GM04504 (cell line): ENCODE measurements around the gene TUBA3E.
"Not testable (repeated sequence)": the region's sequence is repeated elsewhere in the genome, so short reads cannot be mapped to it uniquely, and the experiment has no call there.

Source experiments
- DNase-seq: peaks from one replicate; pipeline ENCODE4 v3.0.0-alpha.2; 2012; ENCODE audit warnings: low read depth

TUBA3E gene

GRCh38 chr2:130162486-130162885 is 35.8 kb downstream of the TUBA3E start:
- DNase-seq, result not testable (repeated sequence)

GRCh38 chr2:130160838-130161705 is 37.2 kb downstream of the TUBA3E start:
- not testable (repeated sequence) for DNase-seq

DNA sequence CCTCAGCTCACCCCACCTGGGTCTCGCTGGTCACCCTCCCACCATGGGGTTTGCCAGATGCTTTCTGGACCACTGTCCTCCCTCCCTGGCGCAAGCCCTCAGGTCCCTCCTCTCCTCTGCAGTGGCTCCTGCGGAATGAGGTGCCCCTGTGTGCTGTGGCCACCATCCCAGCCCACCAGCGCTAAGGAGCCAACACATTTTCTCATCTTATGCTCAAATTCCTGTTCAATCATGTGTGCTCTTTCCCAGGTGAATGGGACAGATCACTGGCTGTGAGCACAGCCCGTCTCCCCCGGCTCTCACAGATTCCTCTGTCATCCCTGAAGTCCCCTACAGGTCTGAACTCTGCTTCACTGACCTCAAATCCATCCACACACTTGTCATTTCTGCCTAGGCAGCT is 38.1 kb downstream of the TUBA3E start:
- DNase-seq, result no peak

GRCh38 chr2:130159376-130159775 is 38.9 kb downstream of the TUBA3E start:
- not testable (repeated sequence) for DNase-seq

DNA sequence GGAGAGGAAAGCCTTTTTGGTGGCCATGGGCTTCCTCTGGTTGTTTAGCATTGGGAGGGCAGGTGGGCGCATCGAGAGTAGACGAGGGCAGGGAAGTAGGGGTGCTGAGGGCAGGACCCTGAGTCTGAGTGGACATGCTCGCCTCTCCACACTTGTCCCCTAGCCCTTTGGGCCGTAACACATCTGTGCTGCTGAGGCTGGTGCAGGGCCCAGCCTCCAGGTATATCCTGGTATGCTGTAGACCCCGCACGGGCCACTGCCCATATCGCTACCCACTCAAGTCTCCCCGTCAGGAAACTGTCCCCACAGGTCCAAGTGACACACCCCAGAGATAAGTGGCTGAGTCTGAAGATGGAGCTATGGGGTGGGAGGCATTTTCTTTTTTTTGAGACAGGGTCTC is 39.6 kb downstream of the TUBA3E start:
- no peak for DNase-seq

DNA sequence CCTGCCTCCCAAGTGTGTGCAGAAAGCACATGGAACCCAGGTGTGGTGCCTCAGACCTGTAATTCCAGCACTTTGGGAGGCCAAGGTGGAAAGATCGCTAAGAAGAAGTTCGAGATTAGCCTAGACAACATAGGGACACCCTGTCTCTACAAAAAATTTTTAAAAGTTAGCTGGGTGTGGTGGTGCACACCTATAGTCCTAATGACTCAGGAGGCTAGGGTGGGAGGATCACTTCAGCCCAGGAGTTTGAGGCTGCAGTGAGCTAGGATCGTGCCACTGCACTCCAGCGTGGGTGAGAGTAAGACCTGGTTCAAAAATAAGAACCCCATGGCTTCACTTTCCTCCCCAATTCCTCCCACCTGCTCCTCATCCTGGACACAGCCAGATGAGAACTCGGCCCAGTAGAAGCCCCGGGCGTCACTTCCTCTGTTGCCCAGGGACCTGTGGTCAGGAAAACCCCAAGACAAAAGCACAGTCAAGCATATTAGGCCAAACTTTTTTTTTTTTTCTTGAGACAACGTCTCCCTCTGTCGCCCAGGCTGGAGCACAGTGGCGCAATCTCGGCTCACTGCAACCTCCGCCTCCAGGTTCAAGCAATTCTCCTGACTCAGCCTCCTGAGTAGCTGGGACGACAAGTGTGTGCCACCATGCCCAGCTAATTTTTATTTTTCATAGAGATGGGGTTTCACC is 40.3 kb downstream of the TUBA3E start:
- not testable (repeated sequence) for DNase-seq

GRCh38 chr2:130157354-130157753 is 40.9 kb downstream of the TUBA3E start:
- not testable (repeated sequence) for DNase-seq

DNA sequence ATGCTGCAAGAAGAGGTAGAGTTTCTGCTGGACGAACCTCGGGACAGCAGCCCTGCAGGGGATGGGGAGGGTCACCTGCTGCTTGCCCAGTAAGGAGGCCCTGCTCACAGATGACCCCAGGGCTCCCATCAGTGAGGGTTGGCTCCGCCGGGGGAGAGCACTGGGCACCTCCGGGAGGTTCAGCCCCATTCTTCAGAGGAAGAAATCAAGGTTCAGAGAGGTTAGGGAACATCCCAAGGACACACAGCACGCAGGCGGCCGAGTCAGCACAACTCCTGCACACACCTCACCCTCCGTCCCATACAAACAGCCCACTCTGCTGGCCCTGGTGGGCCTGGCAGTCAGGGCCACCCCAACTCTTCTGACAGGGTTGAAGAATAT is 41.6 kb downstream of the TUBA3E start:
- DNase-seq, result no peak

GRCh38 chr2:130155956-130156623 is 42.1 kb downstream of the TUBA3E start:
- not testable (repeated sequence) for DNase-seq

- DNase-seq, result no peak
These were observed 43.2 kb downstream of the TUBA3E start for GRCh38 chr2:130154773-130155765.

GRCh38 chr2:130154423-130154770 is 43.8 kb downstream of the TUBA3E start:
- DNase-seq, result not testable (repeated sequence)

DNA sequence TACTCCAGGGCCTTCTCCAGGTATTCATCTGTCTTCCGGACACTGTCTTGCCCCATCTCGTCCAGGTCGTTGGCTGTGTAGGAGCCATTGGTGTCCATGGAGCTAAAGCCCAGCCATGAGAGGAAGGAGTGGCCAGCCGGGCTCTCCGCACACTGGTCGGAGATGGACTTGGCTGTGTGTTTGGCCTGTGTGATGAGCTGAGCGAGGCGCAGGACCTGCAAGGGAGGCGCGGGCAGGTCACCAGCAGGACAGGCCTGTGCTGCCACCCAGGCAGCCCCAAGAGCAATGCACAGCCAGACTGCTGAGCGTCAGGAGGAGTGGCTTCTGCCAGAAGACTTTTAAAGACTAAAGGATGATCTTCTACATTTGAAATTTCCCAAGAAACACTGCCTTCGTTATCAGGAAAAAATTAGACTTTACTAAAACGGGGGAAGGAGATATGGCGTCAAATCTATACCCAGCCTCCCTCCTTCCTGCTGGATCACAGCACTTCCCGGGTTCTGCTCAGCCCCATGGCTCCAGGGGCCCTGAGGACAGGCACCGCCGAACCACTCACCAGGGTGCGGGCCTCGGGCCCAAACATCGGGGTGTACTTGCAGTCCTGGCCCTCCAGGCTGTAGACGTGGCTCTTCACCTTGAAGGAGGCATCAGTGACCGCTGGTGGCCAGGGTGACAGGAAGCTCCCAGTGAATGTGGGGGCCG is 44.4 kb downstream of the TUBA3E start:
- not testable (repeated sequence) for DNase-seq

DNA sequence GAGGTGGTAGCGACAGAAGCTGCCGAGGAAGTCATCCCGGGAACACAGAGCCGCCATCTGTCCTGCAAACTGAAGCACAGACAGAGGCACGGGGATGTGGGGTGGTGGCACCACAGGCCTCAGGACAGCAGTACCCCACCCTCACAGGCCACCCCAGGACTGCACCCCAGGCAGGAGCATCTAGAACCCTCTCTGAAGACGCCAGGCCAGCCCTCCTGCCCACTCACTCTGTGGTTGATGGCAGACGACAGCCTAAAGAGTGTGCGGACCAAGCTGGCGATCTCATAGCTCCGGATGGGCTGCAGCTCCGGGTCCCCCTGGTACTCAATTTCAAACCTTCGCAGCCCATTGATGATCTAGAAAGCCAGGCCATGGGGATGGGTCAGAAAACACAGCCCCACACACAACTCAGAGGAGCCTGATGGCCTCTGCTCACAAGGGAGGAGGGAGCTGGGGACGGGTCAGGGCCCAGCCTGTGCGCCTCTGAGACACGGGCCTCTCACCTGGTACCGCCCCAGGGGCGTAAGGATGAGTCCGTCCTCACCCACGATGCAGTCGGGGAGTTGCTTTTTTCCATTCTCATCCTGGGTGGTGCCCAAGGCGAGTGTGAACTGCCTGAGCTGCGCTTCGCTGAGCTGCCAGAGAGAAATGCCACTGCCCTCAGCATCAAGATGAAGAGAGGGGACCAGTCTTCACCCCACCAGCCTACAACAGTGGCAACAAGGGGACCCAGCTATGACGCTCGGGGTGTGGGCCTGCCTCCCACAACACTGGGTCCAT is 45.2 kb downstream of the TUBA3E start:
- DNase-seq, result no peak

- DNase-seq, result not testable (repeated sequence)
These were observed 46.0 kb downstream of the TUBA3E start for GRCh38 chr2:130152136-130152815.

DNA sequence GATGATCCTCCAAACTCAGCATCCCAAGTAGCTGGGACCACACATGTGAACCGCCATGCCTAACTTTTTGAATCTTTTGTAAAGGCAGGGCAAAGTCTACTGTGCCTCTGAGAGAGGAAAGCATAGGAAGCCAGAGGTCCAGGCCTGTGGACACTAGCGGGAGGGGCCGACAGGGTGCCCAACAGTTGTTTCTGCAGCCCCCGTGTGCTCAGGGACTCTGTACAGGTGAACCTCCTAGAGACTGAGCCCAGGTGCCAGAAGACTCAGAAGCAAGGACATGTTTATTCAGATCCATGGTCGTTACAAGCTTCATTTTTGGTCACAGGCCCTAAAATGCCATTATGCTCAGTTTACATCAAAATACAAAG is 47.1 kb downstream of the TUBA3E start:
- not testable (repeated sequence) for DNase-seq

DNA sequence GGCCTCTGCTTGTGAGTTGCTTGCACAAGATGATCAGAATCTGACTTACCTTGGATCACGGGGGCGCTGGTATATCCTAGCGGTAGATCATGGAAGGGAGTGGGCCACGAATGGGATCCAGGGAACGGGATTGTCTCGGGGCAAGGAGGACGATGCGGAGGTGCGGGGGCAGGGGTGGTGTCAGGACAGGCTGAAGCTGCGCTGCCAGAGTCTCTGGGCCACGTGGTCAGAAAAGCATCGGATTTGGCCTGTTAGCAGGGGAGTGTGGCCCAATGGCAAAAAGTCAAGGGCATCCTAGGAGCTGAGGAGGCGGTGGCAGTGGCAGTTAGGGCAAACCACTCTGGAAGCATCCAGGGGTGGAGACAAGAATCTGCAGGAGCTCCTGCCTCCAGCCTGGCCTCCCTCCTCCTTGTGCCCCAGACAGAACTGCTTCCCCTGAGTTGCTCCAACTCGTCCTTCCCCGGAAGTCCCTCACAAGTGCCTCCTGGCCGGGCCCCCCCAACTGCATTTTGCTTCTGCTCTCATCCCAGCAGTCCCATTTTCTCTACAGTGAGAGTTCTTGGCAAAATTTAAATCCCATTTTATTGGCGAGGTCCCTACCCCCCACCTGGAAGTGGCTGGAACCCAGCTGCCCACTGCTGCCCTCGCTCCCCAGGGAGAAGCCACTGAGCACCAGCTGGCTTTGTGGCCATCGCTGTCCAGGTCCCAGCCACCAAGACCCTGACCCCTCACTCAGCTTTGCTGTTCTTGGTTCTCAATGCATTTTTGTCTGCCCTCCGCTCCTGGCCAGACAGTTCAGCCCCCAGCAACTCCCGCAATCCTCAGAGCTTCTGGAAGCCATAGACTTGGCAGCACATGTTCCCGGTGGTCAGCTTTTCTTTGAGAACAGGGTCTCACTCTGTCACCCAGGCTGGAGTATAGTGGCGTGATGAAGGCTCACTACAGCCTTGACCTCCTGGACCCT is 47.8 kb downstream of the TUBA3E start:
- no peak for DNase-seq

GRCh38 chr2:130148515-130148914 is 49.7 kb downstream of the TUBA3E start:
- not testable (repeated sequence) for DNase-seq

GRCh38 chr2:130145006-130145414 is 53.2 kb downstream of the TUBA3E start, which contains the start of gene CCDC74B:
TSS of gene CCDC74B (minus strand) at chr2:130145112. CDS start at chr2:130144996, 116 bp downstream.
- peak; percentile 8 for DNase-seq
